Glutamatergic neuron (in vitro differentiated cells): Measurements from ENCODE around the gene RYR1. TPM values are rescaled to one million over a fixed set of nuclear protein-coding genes. Genes with fewer than 3 reads are reported as not detected.
"Not testable (repeated sequence)": the region's sequence is repeated elsewhere in the genome, so short reads cannot be mapped to it uniquely, and the experiment has no call there.

Source experiments
- DNase-seq: peaks from one replicate; pipeline ENCODE4 v3.0.0; 2022
- H3K27ac Mint-ChIP-seq: one replicate; pipeline ENCODE4 v1.8.0; 2020; ENCODE audit warnings: mild to moderate bottlenecking, mixed read lengths, inconsistent platforms; ENCODE audit not compliant: unreplicated experiment
- H3K27me3 Mint-ChIP-seq: one replicate; pipeline ENCODE4 v1.8.0; 2020; ENCODE audit warnings: mild to moderate bottlenecking, moderate library complexity, mixed read lengths, inconsistent platforms; ENCODE audit not compliant: unreplicated experiment
- H3K36me3 Mint-ChIP-seq: one replicate; pipeline ENCODE4 v1.8.0; 2020; ENCODE audit warnings: mild to moderate bottlenecking, mixed read lengths, inconsistent platforms; ENCODE audit not compliant: unreplicated experiment
- H3K4me1 Mint-ChIP-seq: one replicate; pipeline ENCODE4 v1.8.0; 2020; ENCODE audit warnings: mild to moderate bottlenecking, low read depth, mixed read lengths, inconsistent platforms; ENCODE audit not compliant: unreplicated experiment
- H3K4me3 Mint-ChIP-seq: one replicate; pipeline ENCODE4 v1.8.0; 2020; ENCODE audit warnings: mild to moderate bottlenecking, mixed read lengths, inconsistent platforms; ENCODE audit not compliant: unreplicated experiment
- H3K9me3 Mint-ChIP-seq: one replicate; pipeline ENCODE4 v1.8.0; 2020; ENCODE audit warnings: mild to moderate bottlenecking, moderate library complexity, mixed read lengths, inconsistent platforms; ENCODE audit not compliant: unreplicated experiment
- total RNA-seq: library from RNA; stranded (reverse); fragmentation: NEBNext Ultra II Directional; extraction: Animal tissue kit (Norgen Biotek cat#: 25700); gene quantifications from one replicate; pipeline ENCODE4 v1.2.1, GENCODE V29; 2021; ENCODE audit not compliant: unreplicated experiment
- TF ChIP-seq, protein P1 (sequence below): fragments of 200-600 bp; sonication (generic); IDR thresholded peaks from one replicate; pipeline ENCODE4 v1.5.0; 2021; ENCODE audit not compliant: partially characterized antibody, unreplicated experiment

RYR1 gene
- total RNA-seq, 1 donor from 2014 or later: 117 TPM

DNA sequence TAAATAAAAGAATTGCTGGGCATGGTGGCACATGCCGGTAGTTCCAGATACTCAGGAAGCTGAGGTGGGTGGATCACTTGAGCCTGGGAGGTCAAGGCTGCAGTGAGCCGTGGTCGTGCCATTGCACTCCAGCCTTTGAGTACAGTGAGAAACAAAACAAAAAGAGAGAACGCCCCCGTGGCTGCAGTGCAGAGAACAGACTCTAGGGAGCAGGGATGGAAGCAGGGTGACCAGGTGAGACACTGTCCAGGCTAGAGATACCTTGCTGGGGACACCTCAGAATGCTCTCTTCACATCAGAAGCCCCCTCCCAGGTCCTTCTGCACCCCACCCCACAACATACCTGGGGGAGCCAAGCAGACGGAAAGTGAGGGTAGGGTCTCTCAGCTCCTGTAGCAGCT, 159.4 kb downstream of the RYR1 start:
- no peak overlapping the region for H3K27ac Mint-ChIP-seq
- H3K36me3 Mint-ChIP-seq: no peaks in the 10 kb centered on the region
- no peak for DNase-seq
- H3K4me1 Mint-ChIP-seq: no peaks in the 10 kb centered on the region
- peaks cover 4% of the 10 kb centered on the region for H3K27me3 Mint-ChIP-seq
- H3K4me3 Mint-ChIP-seq: no peak overlapping the region
- H3K9me3 Mint-ChIP-seq: peaks cover 1% of the 10 kb centered on the region
- TF ChIP-seq, protein P1, sequence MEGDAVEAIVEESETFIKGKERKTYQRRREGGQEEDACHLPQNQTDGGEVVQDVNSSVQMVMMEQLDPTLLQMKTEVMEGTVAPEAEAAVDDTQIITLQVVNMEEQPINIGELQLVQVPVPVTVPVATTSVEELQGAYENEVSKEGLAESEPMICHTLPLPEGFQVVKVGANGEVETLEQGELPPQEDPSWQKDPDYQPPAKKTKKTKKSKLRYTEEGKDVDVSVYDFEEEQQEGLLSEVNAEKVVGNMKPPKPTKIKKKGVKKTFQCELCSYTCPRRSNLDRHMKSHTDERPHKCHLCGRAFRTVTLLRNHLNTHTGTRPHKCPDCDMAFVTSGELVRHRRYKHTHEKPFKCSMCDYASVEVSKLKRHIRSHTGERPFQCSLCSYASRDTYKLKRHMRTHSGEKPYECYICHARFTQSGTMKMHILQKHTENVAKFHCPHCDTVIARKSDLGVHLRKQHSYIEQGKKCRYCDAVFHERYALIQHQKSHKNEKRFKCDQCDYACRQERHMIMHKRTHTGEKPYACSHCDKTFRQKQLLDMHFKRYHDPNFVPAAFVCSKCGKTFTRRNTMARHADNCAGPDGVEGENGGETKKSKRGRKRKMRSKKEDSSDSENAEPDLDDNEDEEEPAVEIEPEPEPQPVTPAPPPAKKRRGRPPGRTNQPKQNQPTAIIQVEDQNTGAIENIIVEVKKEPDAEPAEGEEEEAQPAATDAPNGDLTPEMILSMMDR: no peak

DNA sequence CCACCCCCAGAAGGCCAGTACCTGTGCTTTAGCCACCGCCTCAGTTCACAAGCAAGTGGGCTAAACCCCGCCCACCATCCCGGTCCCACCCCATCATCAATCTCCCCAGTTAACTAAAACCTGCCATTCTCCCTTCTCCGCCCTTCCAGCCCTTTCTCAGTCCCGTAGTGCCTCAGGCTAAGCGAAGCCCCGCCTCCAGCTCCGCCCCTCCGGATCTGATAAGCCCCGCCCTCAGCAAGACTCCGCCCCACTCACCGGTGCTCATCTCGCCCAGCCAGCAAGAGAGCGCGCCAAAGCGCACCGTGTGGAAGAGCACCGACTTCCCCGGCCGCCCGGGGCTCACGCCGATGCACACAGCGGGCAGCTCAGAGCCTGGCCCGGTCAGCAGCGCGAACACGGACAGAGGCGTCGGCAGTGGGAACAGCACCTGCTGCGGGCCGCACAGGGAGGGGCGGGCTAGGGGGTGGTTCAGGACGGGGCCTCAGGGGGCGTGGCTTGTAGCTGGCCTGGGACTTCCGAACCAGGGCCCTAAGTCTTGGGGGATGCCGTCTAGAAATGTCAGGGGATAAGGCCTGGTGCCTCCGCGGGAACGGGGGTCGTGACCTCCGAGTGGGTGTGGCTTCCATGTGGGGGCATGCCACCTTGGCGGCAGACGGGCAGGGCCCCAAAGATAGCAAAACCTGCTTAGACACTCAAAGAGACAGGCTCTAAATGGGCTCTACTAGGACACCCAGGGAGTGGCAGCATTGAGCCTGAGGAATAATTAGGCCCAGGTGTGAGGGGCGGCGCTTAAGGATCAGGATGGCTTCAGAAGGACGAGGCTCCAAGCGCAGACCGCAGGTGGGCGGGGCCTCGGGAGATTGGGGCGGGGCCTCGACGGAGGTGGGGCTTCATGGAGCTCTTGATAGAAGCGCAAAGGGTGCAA, 162.8 kb downstream of the RYR1 start:
- TF ChIP-seq, protein P1: no peak
- peaks cover 4% of the 10 kb centered on the region for H3K27me3 Mint-ChIP-seq
- no peak overlapping the region for H3K27ac Mint-ChIP-seq
- H3K4me1 Mint-ChIP-seq: no peaks in the 10 kb centered on the region
- peak overlapping the region; percentile 83 for H3K4me3 Mint-ChIP-seq
- peak; percentile 80 for DNase-seq
- H3K36me3 Mint-ChIP-seq: no peaks in the 10 kb centered on the region
- H3K9me3 Mint-ChIP-seq: peaks cover 2% of the 10 kb centered on the region

DNA sequence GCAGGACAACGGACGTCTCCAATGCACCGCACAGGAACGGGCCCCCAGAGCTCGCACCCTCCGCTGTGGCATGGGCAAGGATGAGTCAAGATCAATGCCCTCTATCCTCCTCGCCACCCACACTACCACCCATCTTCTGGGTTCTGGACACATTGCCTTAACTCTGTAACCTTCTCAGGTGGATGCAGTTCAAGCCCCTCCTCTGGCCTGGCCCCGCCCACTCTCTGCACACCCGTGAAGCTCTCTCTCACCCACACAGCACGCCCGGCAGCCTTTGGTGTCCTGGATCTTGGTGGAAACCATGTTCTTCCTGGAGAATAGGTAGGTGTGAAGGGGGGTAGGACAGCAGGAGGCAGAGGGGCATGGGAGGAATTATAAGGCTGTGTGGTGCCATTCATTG, 163.6 kb downstream of the RYR1 start:
- H3K27me3 Mint-ChIP-seq: peaks cover 4% of the 10 kb centered on the region
- H3K36me3 Mint-ChIP-seq: no peaks in the 10 kb centered on the region
- no peak overlapping the region for H3K4me3 Mint-ChIP-seq
- TF ChIP-seq, protein P1: no peak
- no peaks in the 10 kb centered on the region for H3K4me1 Mint-ChIP-seq
- H3K9me3 Mint-ChIP-seq: peaks cover 3% of the 10 kb centered on the region
- no peak for DNase-seq
- H3K27ac Mint-ChIP-seq: no peak overlapping the region

DNA sequence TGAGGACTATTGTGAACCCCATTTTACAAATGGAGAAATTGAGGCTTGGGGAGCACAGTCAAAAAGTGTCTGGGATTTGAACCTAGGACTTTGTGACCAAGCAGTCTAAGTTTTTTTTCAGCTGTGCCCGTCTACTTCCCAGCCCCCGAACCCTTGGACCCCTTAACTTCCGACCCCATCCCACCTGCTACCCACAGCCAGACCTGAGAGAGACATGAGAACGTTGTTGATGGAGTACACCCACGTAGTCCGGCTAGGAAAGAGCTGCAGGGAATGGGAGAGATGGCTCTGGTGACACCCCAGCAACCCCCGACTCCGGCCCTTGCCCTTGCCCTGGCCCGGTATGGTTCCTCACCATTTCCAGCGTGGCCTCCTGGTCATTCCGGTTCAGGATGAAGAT, 166.2 kb downstream of the RYR1 start:
- TF ChIP-seq, protein P1: no peak
- no peaks in the 10 kb centered on the region for H3K4me1 Mint-ChIP-seq
- no peaks in the 10 kb centered on the region for H3K36me3 Mint-ChIP-seq
- no peak overlapping the region for H3K27ac Mint-ChIP-seq
- H3K27me3 Mint-ChIP-seq: peaks cover 1% of the 10 kb centered on the region
- H3K9me3 Mint-ChIP-seq: peaks cover 3% of the 10 kb centered on the region
- no peak for DNase-seq
- H3K4me3 Mint-ChIP-seq: no peak overlapping the region

DNA sequence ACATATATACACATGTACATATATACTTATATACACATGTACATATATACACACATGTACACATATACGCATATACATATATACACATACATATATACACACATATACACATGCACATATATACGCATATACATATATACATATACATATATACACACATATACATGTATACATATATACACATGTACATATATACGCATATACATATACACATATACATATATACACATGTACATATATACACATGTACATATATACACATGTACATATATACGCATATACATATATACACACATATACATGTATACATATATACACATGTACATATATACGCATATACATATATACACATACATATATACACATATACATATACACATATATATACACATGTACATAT, 169.4 kb downstream of the RYR1 start:
- H3K27ac Mint-ChIP-seq, H3K4me3 Mint-ChIP-seq, DNase-seq, H3K36me3 Mint-ChIP-seq, H3K27me3 Mint-ChIP-seq, H3K4me1 Mint-ChIP-seq, H3K9me3 Mint-ChIP-seq: not testable (repeated sequence)
